ENCODE results near the gene FHIP1A. TPM values are rescaled to one million over a fixed set of nuclear protein-coding genes. Genes with fewer than 3 reads are reported as not detected.

The FHIP1A gene
- total RNA-seq, 1 experiment from 2014 or later: 24.9 TPM

DNA sequence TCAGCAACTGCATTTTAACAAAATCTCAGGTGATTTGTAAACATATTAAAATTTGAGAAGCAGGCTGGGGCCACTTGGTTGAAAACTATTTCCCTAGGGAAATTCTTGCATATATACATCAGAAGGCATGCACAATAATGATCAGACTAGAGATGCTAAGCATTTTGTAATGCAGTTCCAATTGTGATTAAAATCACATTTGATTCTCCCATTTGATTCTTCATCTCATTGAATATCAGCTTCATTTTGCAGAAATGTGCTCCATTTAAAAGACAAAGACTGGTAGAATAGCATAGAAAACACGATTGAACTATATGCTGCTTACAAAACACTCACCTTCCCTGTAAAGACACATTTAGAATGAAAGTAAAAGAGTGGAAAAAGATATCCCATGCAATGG, 32.4 kb upstream of the FHIP1A start:
- Histone ChIP-seq H3K9me3 (ENCODE audit: control insufficient read depth, low read depth, low read length) (no peaks in the 10 kb centered on the region), H2BK120ac (ENCODE audit: low read depth, low read length, poor library complexity, severe bottlenecking) (no peak overlapping the region), H3K9ac (ENCODE audit: extremely low read depth, insufficient read length, low read length) (no peak overlapping the region), H4K20me1 (ENCODE audit: control insufficient read depth, insufficient read depth, insufficient read length) (no peaks in the 10 kb centered on the region), H3T11ph (ENCODE audit: low read length) (no peak overlapping the region), H2AK5ac (ENCODE audit: insufficient read length, low read length) (no peak overlapping the region), H3K56ac (ENCODE audit: insufficient read length, low read depth, low read length) (no peak overlapping the region), H2BK15ac (ENCODE audit: low read depth, low read length) (no peak overlapping the region), H3K27me3 (ENCODE audit: insufficient read depth, low read length) (no peaks in the 10 kb centered on the region), H3K4me2 (ENCODE audit: insufficient read depth, insufficient read length, low read length) (no peak overlapping the region), H3K23me2 (ENCODE audit: insufficient read length, low read depth, low read length, poor library complexity, severe bottlenecking) (no peaks in the 10 kb centered on the region), H3K4me1 (ENCODE audit: insufficient read depth, low read length) (no peaks in the 10 kb centered on the region), H3K23ac (ENCODE audit: insufficient read length, low read depth, low read length) (no peak overlapping the region), H4K8ac (replicated peaks; ENCODE audit: insufficient read length, low read depth, low read length) (no peak overlapping the region), H3K14ac (ENCODE audit: insufficient read depth, low read length) (no peak overlapping the region), H2AFZ (ENCODE audit: low read length) (no peak overlapping the region), H3K27ac (ENCODE audit: insufficient read length, low read depth, low read length) (no peak overlapping the region), H2BK20ac (ENCODE audit: low read depth, low read length, poor library complexity, severe bottlenecking) (no peak overlapping the region), H4K91ac (ENCODE audit: insufficient read length, low read depth, low read length) (no peak overlapping the region), H3K79me2 (ENCODE audit: insufficient read depth, low read length) (no peaks in the 10 kb centered on the region), H3K4ac (ENCODE audit: low read depth, low read length) (no peak overlapping the region), H3K18ac (ENCODE audit: insufficient read length, low read depth, low read length) (no peak overlapping the region), H2BK12ac (ENCODE audit: insufficient read length, low read depth, low read length) (no peak overlapping the region), H3K79me1 (ENCODE audit: insufficient read depth, low read depth, low read length, poor library complexity, severe bottlenecking) (no peaks in the 10 kb centered on the region), H4K5ac (ENCODE audit: insufficient read length, low read depth, low read length) (no peak overlapping the region), H2BK5ac (ENCODE audit: insufficient read length, low read length) (no peak overlapping the region)
- H3K27me3 Mint-ChIP-seq (ENCODE audit: low read depth): no peaks in the 10 kb centered on the region
- H3K4me1 Mint-ChIP-seq: peaks cover 9 to 10% of the 10 kb centered on the region in 2 experiments
- DNase-seq: no peak
- no CpG with 5 or more reads among the region's 1 CpG for WGBS (ENCODE audit: extremely low coverage, insufficient read length, low lambda C conversion rate)
- TF ChIP-seq, protein P1, sequence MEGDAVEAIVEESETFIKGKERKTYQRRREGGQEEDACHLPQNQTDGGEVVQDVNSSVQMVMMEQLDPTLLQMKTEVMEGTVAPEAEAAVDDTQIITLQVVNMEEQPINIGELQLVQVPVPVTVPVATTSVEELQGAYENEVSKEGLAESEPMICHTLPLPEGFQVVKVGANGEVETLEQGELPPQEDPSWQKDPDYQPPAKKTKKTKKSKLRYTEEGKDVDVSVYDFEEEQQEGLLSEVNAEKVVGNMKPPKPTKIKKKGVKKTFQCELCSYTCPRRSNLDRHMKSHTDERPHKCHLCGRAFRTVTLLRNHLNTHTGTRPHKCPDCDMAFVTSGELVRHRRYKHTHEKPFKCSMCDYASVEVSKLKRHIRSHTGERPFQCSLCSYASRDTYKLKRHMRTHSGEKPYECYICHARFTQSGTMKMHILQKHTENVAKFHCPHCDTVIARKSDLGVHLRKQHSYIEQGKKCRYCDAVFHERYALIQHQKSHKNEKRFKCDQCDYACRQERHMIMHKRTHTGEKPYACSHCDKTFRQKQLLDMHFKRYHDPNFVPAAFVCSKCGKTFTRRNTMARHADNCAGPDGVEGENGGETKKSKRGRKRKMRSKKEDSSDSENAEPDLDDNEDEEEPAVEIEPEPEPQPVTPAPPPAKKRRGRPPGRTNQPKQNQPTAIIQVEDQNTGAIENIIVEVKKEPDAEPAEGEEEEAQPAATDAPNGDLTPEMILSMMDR (conservative IDR thresholded peaks at IDR 0.05): no peak
- H3K9me3 Mint-ChIP-seq: peaks cover 3 to 9% of the 10 kb centered on the region in 2 experiments; a peak in 3 of 5 replicates
- H3K4me3 Mint-ChIP-seq: no peak overlapping the region
- H3K36me3 Mint-ChIP-seq (ENCODE audit: insufficient read depth in 1 of 3, low read depth in 3 of 3): peaks cover 0 to 18% (median 2%) of the 10 kb centered on the region in 3 experiments; a peak in 5 of 7 replicates
- no peak overlapping the region; a peak in 2 of 7 replicates for H3K27ac Mint-ChIP-seq

All from H9 (cell line).